Transverse colon (tissue), 4 donors: ENCODE results near the gene KRT72.

Experiments
- POLR2A ChIP-seq: fragments of 450-650 bp; IDR thresholded peaks from one replicate; pipeline ENCODE4 v1.6.1; 2016; ENCODE audit warnings: antibody characterized with exemption, mild to moderate bottlenecking, moderate library complexity
- POLR2AphosphoS5 ChIP-seq, 3 donors: sonication (generic); formaldehyde crosslinking; IDR thresholded peaks; one replicate each; pipeline ENCODE4 v1.6.1; 2016; ENCODE audit warnings: antibody characterized with exemption in 3 of 3
- TF ChIP-seq, protein P1 (sequence below), 5 experiments: fragments of 200-600 bp in 3 of 5; fragments of 450-650 bp in 2 of 5; sonication (generic) in 3 of 5; IDR thresholded peaks; 1 replicate in 2 of 5; 2 replicates in 3 of 5; pipeline ENCODE4 v1.5.1; 2016 to 2017; ENCODE audit warnings: antibody characterized with exemption in 5 of 5, inconsistent platforms in 3 of 5, mild to moderate bottlenecking in 2 of 5, moderate library complexity in 1 of 5

DNA sequence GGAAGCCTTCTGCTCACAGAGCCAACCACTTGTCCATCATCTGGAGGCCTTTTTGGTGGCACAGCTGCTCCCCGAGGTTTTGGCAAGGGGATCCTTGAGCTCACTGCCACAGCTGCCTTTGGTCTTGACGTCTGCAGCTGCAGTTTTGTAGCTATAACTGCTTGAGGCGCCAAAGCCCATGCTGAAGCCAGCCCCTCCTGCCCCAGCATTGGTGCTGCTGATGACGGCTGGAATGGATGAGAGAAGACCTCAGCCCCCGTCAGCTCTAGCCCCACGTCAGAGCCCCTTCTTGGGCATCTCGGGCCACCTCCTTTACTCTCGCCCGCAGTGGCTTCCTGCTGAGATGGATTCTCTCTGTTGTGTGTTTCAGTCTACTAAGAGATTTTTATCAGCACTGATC is 15.3 kb downstream of the KRT72 start:
- TF ChIP-seq, protein P1, sequence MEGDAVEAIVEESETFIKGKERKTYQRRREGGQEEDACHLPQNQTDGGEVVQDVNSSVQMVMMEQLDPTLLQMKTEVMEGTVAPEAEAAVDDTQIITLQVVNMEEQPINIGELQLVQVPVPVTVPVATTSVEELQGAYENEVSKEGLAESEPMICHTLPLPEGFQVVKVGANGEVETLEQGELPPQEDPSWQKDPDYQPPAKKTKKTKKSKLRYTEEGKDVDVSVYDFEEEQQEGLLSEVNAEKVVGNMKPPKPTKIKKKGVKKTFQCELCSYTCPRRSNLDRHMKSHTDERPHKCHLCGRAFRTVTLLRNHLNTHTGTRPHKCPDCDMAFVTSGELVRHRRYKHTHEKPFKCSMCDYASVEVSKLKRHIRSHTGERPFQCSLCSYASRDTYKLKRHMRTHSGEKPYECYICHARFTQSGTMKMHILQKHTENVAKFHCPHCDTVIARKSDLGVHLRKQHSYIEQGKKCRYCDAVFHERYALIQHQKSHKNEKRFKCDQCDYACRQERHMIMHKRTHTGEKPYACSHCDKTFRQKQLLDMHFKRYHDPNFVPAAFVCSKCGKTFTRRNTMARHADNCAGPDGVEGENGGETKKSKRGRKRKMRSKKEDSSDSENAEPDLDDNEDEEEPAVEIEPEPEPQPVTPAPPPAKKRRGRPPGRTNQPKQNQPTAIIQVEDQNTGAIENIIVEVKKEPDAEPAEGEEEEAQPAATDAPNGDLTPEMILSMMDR (IDR thresholded peaks at IDR 0.05): no peak
- no peak for TF ChIP-seq POLR2AphosphoS5 (IDR thresholded peaks at IDR 0.05)
- no peak for TF ChIP-seq POLR2A
